ENCODE data around the gene SNCAIP.

DNA sequence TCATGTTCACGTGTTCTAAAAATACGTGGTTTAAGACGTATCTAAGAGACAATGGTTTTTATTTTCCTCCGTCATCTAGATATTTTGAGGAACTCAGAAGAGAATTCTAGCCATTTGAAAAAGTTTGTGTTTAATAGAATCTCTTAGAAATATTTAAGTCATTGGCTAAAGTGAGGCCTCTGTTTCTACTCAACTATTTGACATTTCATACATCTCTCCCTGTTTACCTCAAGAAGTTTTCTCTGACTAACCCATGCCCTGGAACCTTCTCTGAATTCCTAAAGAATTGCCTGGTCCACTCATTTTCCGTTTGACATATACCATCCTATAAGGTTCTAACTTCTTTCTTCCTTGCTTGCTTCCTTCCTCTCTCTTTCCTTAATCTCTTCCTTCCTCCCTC, 178.7 kb downstream of the SNCAIP start:
- no peak for TF ChIP-seq CTCF (IDR thresholded peaks at IDR 0.05)
- TF ChIP-seq POLR2A (IDR thresholded peaks at IDR 0.05): no peak
